Parathyroid adenoma (tissue), 2 donors: ENCODE measurements around the gene EPB41L4B.

Experiments used
- H2AFZ ChIP-seq: fragments of 300-600 bp; sonication (generic); one replicate; pipeline ENCODE4 v1.7.0; 2017; ENCODE audit warnings: antibody characterized with exemption, mild to moderate bottlenecking
- H3K27ac ChIP-seq: fragments of 300-600 bp; sonication (generic); one replicate; pipeline ENCODE4 v1.7.0; 2017
- H3K27me3 ChIP-seq: fragments of 300-600 bp; sonication (generic); one replicate; pipeline ENCODE4 v1.7.0; 2017; ENCODE audit warnings: low read length; ENCODE audit not compliant: control insufficient read depth, insufficient read depth
- H3K36me3 ChIP-seq: fragments of 300-600 bp; sonication (generic); one replicate; pipeline ENCODE4 v1.7.0; 2017; ENCODE audit warnings: low read length; ENCODE audit not compliant: control insufficient read depth, insufficient read depth
- H3K4me1 ChIP-seq: fragments of 300-600 bp; sonication (generic); one replicate; pipeline ENCODE4 v1.7.0; 2017; ENCODE audit warnings: control low read depth
- H3K4me2 ChIP-seq: fragments of 300-600 bp; sonication (generic); one replicate; pipeline ENCODE4 v1.7.0; 2017; ENCODE audit warnings: low read length
- H3K4me3 ChIP-seq: fragments of 300-600 bp; sonication (generic); one replicate; pipeline ENCODE4 v1.7.0; 2017; ENCODE audit warnings: low read depth, low read length
- H3K79me2 ChIP-seq: fragments of 300-600 bp; sonication (generic); one replicate; pipeline ENCODE4 v1.7.0; 2017; ENCODE audit warnings: control low read depth
- H3K9ac ChIP-seq: fragments of 300-600 bp; sonication (generic); one replicate; pipeline ENCODE4 v1.7.0; 2017; ENCODE audit warnings: mild to moderate bottlenecking
- H3K9me3 ChIP-seq: fragments of 300-600 bp; sonication (generic); one replicate; pipeline ENCODE4 v1.7.0; 2017; ENCODE audit warnings: low read length; ENCODE audit not compliant: control insufficient read depth
- TF ChIP-seq, protein P1 (sequence below): fragments of 300-600 bp; sonication (generic); IDR thresholded peaks from one replicate; pipeline ENCODE4 v1.7.0; 2017; ENCODE audit warnings: antibody characterized with exemption, mild to moderate bottlenecking
- donor health status: primary hyperparathyroidism.

Gene EPB41L4B

DNA sequence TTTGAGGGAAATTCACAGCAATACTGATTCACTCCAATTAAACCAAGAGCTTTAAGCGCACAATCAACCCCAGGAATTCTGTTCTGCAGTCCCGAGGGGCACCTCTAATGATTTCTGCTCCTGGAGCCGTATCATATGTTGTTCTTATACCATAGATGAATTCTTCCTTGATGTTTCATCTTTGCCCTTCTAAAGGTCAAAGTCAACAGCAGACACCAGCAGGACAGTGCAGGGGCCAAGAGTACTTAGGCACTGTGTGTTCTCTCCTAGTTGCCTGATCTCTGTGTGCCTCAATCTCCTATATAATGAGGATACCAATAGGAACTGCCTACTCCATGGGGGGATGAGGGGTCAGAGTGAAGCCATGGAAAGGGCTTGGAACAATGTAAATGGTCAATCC lies 16.5 kb downstream of the EPB41L4B start:
- Histone ChIP-seq H2AFZ (no peak overlapping the region), H3K4me1 (no peaks in the 10 kb centered on the region), H3K27me3 (no peaks in the 10 kb centered on the region), H3K4me3 (no peak overlapping the region), H3K79me2 (peaks cover 2% of the 10 kb centered on the region), H3K36me3 (no peaks in the 10 kb centered on the region), H3K27ac (no peak overlapping the region), H3K9me3 (no peaks in the 10 kb centered on the region), H3K9ac (no peak overlapping the region), H3K4me2 (no peak overlapping the region)
- TF ChIP-seq, protein P1, sequence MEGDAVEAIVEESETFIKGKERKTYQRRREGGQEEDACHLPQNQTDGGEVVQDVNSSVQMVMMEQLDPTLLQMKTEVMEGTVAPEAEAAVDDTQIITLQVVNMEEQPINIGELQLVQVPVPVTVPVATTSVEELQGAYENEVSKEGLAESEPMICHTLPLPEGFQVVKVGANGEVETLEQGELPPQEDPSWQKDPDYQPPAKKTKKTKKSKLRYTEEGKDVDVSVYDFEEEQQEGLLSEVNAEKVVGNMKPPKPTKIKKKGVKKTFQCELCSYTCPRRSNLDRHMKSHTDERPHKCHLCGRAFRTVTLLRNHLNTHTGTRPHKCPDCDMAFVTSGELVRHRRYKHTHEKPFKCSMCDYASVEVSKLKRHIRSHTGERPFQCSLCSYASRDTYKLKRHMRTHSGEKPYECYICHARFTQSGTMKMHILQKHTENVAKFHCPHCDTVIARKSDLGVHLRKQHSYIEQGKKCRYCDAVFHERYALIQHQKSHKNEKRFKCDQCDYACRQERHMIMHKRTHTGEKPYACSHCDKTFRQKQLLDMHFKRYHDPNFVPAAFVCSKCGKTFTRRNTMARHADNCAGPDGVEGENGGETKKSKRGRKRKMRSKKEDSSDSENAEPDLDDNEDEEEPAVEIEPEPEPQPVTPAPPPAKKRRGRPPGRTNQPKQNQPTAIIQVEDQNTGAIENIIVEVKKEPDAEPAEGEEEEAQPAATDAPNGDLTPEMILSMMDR: no peak

DNA sequence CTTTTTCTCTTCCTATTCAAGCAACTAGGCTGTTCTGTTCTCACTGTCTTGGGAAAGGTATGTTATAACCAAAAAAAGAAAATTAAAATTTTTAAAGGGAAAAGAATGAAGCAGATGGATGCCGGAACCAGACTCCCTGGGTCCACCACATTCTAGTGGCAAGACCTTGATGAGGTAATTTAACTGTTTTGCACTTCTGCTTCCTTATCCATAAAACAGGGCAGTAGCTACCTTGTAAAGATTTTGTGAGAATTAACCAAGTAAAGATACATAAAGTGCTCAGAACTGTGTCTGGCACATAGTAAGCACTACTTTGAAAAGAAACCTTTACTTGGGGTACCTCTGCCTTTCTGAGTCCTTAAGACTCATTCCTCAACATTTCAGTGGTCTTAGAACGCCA lies 17.0 kb downstream of the EPB41L4B start:
- Histone ChIP-seq H3K4me1 (no peaks in the 10 kb centered on the region), H3K9ac (no peak overlapping the region), H3K27me3 (no peaks in the 10 kb centered on the region), H3K4me3 (no peak overlapping the region), H3K36me3 (no peaks in the 10 kb centered on the region), H2AFZ (no peak overlapping the region), H3K4me2 (no peak overlapping the region), H3K27ac (no peak overlapping the region), H3K79me2 (peaks cover 3% of the 10 kb centered on the region), H3K9me3 (no peaks in the 10 kb centered on the region)
- TF ChIP-seq, protein P1: no peak

DNA sequence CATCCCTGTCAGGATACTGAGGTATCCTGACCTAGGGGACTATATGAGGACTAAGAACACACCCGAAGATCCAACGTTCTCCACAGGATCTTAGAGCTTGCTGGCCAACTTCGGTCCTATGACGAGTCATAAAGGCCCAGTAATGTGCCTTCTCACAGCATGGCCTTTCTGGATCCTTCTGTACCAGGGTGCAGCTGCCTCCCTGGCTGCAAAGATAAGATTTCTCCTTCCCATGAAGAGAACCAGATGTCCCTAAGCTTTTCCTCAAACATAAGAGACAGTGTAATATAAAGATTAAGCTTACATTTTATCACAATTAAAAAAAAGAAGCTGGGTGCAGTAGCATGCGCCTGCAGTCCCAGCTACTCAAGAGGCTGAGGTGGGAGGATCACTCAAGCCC lies 18.3 kb downstream of the EPB41L4B start:
- H3K9ac ChIP-seq: no peak overlapping the region
- no peaks in the 10 kb centered on the region for H3K27me3 ChIP-seq
- no peak overlapping the region for H2AFZ ChIP-seq
- no peak overlapping the region for H3K4me3 ChIP-seq
- no peaks in the 10 kb centered on the region for H3K36me3 ChIP-seq
- no peaks in the 10 kb centered on the region for H3K9me3 ChIP-seq
- no peaks in the 10 kb centered on the region for H3K4me1 ChIP-seq
- TF ChIP-seq, protein P1: no peak
- no peak overlapping the region for H3K4me2 ChIP-seq
- H3K79me2 ChIP-seq: peaks cover 6% of the 10 kb centered on the region
- no peak overlapping the region for H3K27ac ChIP-seq

DNA sequence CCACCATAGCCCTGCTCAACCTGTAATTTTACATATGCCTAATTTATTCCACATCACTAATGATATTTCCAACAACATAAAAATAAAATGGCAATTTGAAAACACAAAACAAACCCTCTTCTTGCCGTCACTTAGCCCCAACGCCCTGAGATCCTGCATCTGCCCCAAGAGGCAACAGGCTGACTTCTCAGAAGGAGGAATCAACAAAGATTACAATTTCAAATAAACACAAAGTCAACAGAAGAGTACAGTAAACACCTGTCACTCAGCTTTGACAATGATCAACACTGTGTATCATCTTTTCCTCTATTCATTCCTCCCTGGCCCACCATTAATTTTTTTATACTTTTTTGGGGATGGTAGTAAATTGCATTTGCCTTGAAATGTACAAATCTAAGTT lies 19.8 kb downstream of the EPB41L4B start:
- Histone ChIP-seq H3K4me3 (no peak overlapping the region), H3K4me1 (no peaks in the 10 kb centered on the region), H3K79me2 (peaks cover 6% of the 10 kb centered on the region), H3K27ac (no peak overlapping the region), H3K4me2 (no peak overlapping the region), H3K27me3 (no peaks in the 10 kb centered on the region), H3K36me3 (no peaks in the 10 kb centered on the region), H3K9ac (no peak overlapping the region), H3K9me3 (no peaks in the 10 kb centered on the region), H2AFZ (no peak overlapping the region)
- TF ChIP-seq, protein P1: no peak

DNA sequence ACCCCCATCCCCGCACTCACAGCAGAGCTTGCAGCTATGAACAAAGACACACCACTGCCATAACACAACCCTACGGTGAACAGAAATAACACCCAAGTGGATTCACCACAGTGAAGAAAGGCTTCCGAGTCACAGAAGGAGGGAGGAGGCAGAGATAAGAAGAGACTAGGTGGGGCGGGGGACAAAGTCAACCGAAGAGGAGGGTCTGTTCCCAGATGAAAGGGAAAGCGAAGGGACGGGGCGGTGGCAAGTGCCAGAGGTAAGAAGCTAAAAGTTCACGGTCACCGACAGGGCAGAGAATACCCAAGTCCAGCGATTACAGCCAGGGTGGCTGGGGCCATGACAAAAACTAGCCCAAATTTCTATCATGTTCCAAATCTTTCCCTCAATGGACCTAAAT lies 21.0 kb downstream of the EPB41L4B start:
- Histone ChIP-seq H3K4me1 (no peaks in the 10 kb centered on the region), H3K27ac (no peak overlapping the region), H3K9ac (no peak overlapping the region), H3K9me3 (no peaks in the 10 kb centered on the region), H3K4me2 (no peak overlapping the region), H3K4me3 (no peak overlapping the region), H3K36me3 (no peaks in the 10 kb centered on the region), H3K79me2 (peaks cover 6% of the 10 kb centered on the region), H3K27me3 (no peaks in the 10 kb centered on the region), H2AFZ (no peak overlapping the region)
- TF ChIP-seq, protein P1: no peak
